Breast epithelium (tissue), 3 donors: ENCODE results near the gene DNAH9.

ENCODE experiments used
- POLR2AphosphoS5 ChIP-seq, 3 donors: sonication (generic); formaldehyde crosslinking; IDR thresholded peaks; one replicate each; pipeline ENCODE4 v1.6.1; 2017; ENCODE audit warnings: antibody characterized with exemption in 3 of 3
- TF ChIP-seq, protein P1 (sequence below), 3 donors: fragments of 450-650 bp; IDR thresholded peaks; one replicate each; pipeline ENCODE4 v1.5.1; 2016 to 2017; ENCODE audit warnings: antibody characterized with exemption in 3 of 3, mild to moderate bottlenecking in 3 of 3, moderate library complexity in 3 of 3

DNA sequence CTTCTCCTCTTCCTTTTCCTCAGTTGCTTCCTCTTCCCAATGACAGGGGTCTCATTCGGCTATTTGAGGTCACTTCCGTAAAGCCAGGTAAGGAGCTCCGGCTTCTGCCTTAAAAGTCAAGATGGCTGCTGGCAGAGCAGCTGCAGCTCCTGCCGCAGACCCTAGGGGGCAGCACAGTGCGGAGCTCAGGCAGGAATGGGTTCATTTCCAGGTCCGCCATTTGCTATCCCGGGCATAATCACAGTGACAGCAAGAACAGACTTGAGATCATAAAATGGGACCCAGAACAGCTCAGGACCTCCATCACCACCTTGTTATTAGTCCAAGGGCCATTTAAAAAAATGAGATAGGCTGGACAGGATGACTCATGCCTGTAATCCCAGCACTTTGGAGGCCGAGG, 199.5 kb downstream of the DNAH9 start:
- TF ChIP-seq, protein P1, sequence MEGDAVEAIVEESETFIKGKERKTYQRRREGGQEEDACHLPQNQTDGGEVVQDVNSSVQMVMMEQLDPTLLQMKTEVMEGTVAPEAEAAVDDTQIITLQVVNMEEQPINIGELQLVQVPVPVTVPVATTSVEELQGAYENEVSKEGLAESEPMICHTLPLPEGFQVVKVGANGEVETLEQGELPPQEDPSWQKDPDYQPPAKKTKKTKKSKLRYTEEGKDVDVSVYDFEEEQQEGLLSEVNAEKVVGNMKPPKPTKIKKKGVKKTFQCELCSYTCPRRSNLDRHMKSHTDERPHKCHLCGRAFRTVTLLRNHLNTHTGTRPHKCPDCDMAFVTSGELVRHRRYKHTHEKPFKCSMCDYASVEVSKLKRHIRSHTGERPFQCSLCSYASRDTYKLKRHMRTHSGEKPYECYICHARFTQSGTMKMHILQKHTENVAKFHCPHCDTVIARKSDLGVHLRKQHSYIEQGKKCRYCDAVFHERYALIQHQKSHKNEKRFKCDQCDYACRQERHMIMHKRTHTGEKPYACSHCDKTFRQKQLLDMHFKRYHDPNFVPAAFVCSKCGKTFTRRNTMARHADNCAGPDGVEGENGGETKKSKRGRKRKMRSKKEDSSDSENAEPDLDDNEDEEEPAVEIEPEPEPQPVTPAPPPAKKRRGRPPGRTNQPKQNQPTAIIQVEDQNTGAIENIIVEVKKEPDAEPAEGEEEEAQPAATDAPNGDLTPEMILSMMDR (IDR thresholded peaks at IDR 0.05), result no peak
- no peak for TF ChIP-seq POLR2AphosphoS5 (IDR thresholded peaks at IDR 0.05)
